Vagina (tissue), 2 donors: ENCODE results near the gene NLRC3.

Experiments used
- POLR2A ChIP-seq, 2 donors: fragments of 450-650 bp; IDR thresholded peaks; one replicate each; pipeline ENCODE4 v1.6.1; 2017; ENCODE audit warnings: antibody characterized with exemption in 2 of 2, mild to moderate bottlenecking in 2 of 2, moderate library complexity in 2 of 2
- TF ChIP-seq, protein P1 (sequence below), 3 experiments: fragments of 450-650 bp in 2 of 3; fragments of 200-600 bp in 1 of 3; sonication (generic) in 1 of 3; IDR thresholded peaks; one replicate each; pipeline ENCODE4 v1.5.1; 2017 to 2019; ENCODE audit warnings: antibody characterized with exemption in 3 of 3, mild to moderate bottlenecking in 2 of 3, moderate library complexity in 2 of 3

DNA sequence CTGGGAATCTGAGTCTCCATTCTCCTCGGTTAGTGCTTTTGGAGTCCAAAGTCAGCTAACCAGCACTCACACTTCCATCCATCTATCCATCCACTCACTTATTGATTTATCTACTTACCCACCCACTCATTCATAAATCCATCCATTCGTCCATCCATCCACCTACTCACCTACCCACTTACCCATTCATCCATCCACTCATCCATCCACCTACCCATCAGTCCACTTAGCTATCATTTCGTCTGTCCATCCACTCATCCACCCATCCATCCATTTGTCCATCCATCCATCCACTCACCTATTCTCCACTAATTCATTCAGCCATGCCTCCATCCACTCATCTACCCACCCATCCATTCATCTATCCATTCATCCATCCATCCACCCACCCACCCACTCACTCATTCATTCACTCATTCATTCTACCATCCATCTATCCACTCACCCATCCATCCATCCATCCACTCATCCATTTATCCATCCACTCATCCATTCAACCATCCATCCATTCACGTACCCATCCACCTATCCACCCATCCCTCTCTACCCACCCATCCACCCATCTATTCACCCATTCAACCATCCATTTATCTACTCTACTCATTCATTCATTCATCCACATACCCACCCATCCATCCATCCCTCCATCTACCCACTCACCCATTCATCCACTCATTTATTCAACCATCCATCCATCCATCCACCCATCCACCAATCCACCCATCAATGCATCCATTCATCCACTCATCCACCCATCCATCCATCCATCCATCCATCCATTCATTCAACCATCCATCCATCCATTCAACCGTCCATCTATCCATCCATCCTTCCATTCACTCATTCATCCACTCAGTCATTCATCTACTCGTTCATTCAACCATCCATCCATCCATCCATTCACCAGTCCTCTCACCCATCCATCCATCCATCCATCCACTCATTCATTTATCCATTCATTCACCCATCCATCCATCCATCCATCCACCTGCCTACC lies 26.1 kb downstream of the NLRC3 start:
- TF ChIP-seq, protein P1, sequence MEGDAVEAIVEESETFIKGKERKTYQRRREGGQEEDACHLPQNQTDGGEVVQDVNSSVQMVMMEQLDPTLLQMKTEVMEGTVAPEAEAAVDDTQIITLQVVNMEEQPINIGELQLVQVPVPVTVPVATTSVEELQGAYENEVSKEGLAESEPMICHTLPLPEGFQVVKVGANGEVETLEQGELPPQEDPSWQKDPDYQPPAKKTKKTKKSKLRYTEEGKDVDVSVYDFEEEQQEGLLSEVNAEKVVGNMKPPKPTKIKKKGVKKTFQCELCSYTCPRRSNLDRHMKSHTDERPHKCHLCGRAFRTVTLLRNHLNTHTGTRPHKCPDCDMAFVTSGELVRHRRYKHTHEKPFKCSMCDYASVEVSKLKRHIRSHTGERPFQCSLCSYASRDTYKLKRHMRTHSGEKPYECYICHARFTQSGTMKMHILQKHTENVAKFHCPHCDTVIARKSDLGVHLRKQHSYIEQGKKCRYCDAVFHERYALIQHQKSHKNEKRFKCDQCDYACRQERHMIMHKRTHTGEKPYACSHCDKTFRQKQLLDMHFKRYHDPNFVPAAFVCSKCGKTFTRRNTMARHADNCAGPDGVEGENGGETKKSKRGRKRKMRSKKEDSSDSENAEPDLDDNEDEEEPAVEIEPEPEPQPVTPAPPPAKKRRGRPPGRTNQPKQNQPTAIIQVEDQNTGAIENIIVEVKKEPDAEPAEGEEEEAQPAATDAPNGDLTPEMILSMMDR (IDR thresholded peaks at IDR 0.05), result no peak
- TF ChIP-seq POLR2A (IDR thresholded peaks at IDR 0.05), result no peak
